MM.1S (cell line): ENCODE measurements around the gene ADAMTS9.

Experiments used
- CTCF ChIP-seq: fragments of 300-600 bp; sonication (generic); IDR thresholded peaks from 2 replicates; pipeline ENCODE4 v1.5.1; 2016; ENCODE audit warnings: antibody characterized with exemption, low read length, mixed read lengths
- EZH2 ChIP-seq: fragments of 300-600 bp; sonication (generic); optimal IDR thresholded peaks from 2 replicates; pipeline ENCODE3; 2017; ENCODE audit warnings: low read depth, mild to moderate bottlenecking, antibody characterized with exemption, low read length, mixed read lengths
- EZH2phosphoT487 ChIP-seq: fragments of 300-600 bp; sonication (generic); IDR thresholded peaks from 2 replicates; pipeline ENCODE4 v1.6.1; 2018; ENCODE audit warnings: antibody characterized with exemption, low read length

- TF ChIP-seq CTCF (no peak), EZH2 (no peak), EZH2phosphoT487 (no peak)
These were observed 5.2 kb upstream of the ADAMTS9 start for GRCh38 chr3:64693031-64693430.
